ENCODE data around the gene SPAG5.

The SPAG5 gene

GRCh38 chr17:28541439-28541838, 57.4 kb downstream of the SPAG5 start:
- Histone ChIP-seq H3K4me3 (ENCODE audit: low read length) (no peak overlapping the region), H3F3A (ENCODE audit: insufficient read depth, low read length) (0 out of 2 replicates have a peak, but pooled peaks cover 7% of the 10 kb centered on the region), H3K79me2 (ENCODE audit: low read length) (no peaks in the 10 kb centered on the region), H3K9me3 (replicated peaks; ENCODE audit: insufficient read depth, low read length) (no peaks in the 10 kb centered on the region), H3K9ac (ENCODE audit: low read length) (no peak overlapping the region), H4K20me1 (ENCODE audit: insufficient read depth, low read length) (0 out of 2 replicates have a peak, but pooled peaks cover 2% of the 10 kb centered on the region), H3K4me1 (ENCODE audit: low read length) (peaks cover 21% of the 10 kb centered on the region), H3K27me3 (replicated peaks; ENCODE audit: insufficient read depth, low read length) (peaks cover 52% of the 10 kb centered on the region), H2AFZ (ENCODE audit: low read length) (no peak overlapping the region), H3K4me2 (ENCODE audit: low read depth, low read length) (no peak overlapping the region), H3K27ac (ENCODE audit: low read length) (no peak overlapping the region), H3K36me3 (replicated peaks; ENCODE audit: insufficient read depth, low read length) (no peaks in the 10 kb centered on the region), H3K9me2 (replicated peaks; ENCODE audit: insufficient read depth, low read length) (no peaks in the 10 kb centered on the region)
- TF ChIP-seq EZH2phosphoT487 (IDR thresholded peaks at IDR 0.05; ENCODE audit: low read length): no peak
- no peak for TF ChIP-seq EZH2 (optimal IDR thresholded peaks at IDR 0.05; ENCODE audit: low read depth, low read length)
- TF ChIP-seq CTCF (IDR thresholded peaks at IDR 0.05; ENCODE audit: low read length): no peak
- no peak for DNase-seq

- no peak overlapping the region for H3K4me3 ChIP-seq (ENCODE audit: low read length)
- H3K9me3 ChIP-seq (replicated peaks; ENCODE audit: insufficient read depth, low read length): no peaks in the 10 kb centered on the region
- TF ChIP-seq EZH2phosphoT487 (IDR thresholded peaks at IDR 0.05; ENCODE audit: low read length) (no peak), CTCF (IDR thresholded peaks at IDR 0.05; ENCODE audit: low read length) (no peak), EZH2 (optimal IDR thresholded peaks at IDR 0.05; ENCODE audit: low read depth, low read length) (no peak)
- DNase-seq: no peak
- peaks cover 21% of the 10 kb centered on the region for H3K4me1 ChIP-seq (ENCODE audit: low read length)
- no peaks in the 10 kb centered on the region for H3K9me2 ChIP-seq (replicated peaks; ENCODE audit: insufficient read depth, low read length)
- no peak overlapping the region for H3K27ac ChIP-seq (ENCODE audit: low read length)
- 0 out of 2 replicates have a peak, but pooled peaks cover 2% of the 10 kb centered on the region for H4K20me1 ChIP-seq (ENCODE audit: insufficient read depth, low read length)
- H3K9ac ChIP-seq (ENCODE audit: low read length): no peak overlapping the region
- H3F3A ChIP-seq (ENCODE audit: insufficient read depth, low read length): 0 out of 2 replicates have a peak, but pooled peaks cover 7% of the 10 kb centered on the region
- H3K36me3 ChIP-seq (replicated peaks; ENCODE audit: insufficient read depth, low read length): no peaks in the 10 kb centered on the region
- H3K27me3 ChIP-seq (replicated peaks; ENCODE audit: insufficient read depth, low read length): peaks cover 64% of the 10 kb centered on the region
- H3K4me2 ChIP-seq (ENCODE audit: low read depth, low read length): no peak overlapping the region
- no peak overlapping the region for H2AFZ ChIP-seq (ENCODE audit: low read length)
- H3K79me2 ChIP-seq (ENCODE audit: low read length): no peaks in the 10 kb centered on the region
Measured at GRCh38 chr17:28540231-28540630, 58.6 kb downstream of the SPAG5 start.

GRCh38 chr17:28538296-28538895, 60.4 kb downstream of the SPAG5 start:
- peak; percentile 67 for DNase-seq
- no peaks in the 10 kb centered on the region for H3K36me3 ChIP-seq (replicated peaks; ENCODE audit: insufficient read depth, low read length)

More at GRCh38 chr17:28538296-28538895, 60.4 kb downstream of the SPAG5 start:
- H3K27me3 ChIP-seq (replicated peaks; ENCODE audit: insufficient read depth, low read length): peaks cover 77% of the 10 kb centered on the region
- H3K9ac ChIP-seq (ENCODE audit: low read length): no peak overlapping the region
- no peak overlapping the region for H2AFZ ChIP-seq (ENCODE audit: low read length)
- H4K20me1 ChIP-seq (ENCODE audit: insufficient read depth, low read length): 0 out of 2 replicates have a peak, but pooled peaks cover 2% of the 10 kb centered on the region
- H3F3A ChIP-seq (ENCODE audit: insufficient read depth, low read length): 0 out of 2 replicates have a peak, but pooled peaks cover 7% of the 10 kb centered on the region
- TF ChIP-seq CTCF (IDR thresholded peaks at IDR 0.05; ENCODE audit: low read length) (no peak), EZH2 (optimal IDR thresholded peaks at IDR 0.05; ENCODE audit: low read depth, low read length) (no peak), EZH2phosphoT487 (IDR thresholded peaks at IDR 0.05; ENCODE audit: low read length) (no peak)
- no peaks in the 10 kb centered on the region for H3K9me2 ChIP-seq (replicated peaks; ENCODE audit: insufficient read depth, low read length)
- H3K4me1 ChIP-seq (ENCODE audit: low read length): peaks cover 21% of the 10 kb centered on the region
- H3K9me3 ChIP-seq (replicated peaks; ENCODE audit: insufficient read depth, low read length): no peaks in the 10 kb centered on the region
- peak overlapping the region; percentile 30; the same call in 1 of the 2 replicates for H3K4me3 ChIP-seq (ENCODE audit: low read length)
- H3K27ac ChIP-seq (ENCODE audit: low read length): no peak overlapping the region
- H3K4me2 ChIP-seq (ENCODE audit: low read depth, low read length): peak overlapping the region; percentile 63; the same call in 1 of the 2 replicates
- no peaks in the 10 kb centered on the region for H3K79me2 ChIP-seq (ENCODE audit: low read length)
